Type B pancreatic cell (in vitro differentiated cells): ENCODE data around the gene TGM2. TPM values are rescaled to one million over a fixed set of nuclear protein-coding genes. Genes with fewer than 3 reads are reported as not detected.

ENCODE experiments used
- DNase-seq: peaks from one replicate; pipeline ENCODE4 v3.0.0; 2021; ENCODE audit warnings: mixed read lengths; ENCODE audit not compliant: unreplicated experiment; ENCODE audit errors: extremely low spot score
- H3K27ac Mint-ChIP-seq: 2 replicates; pipeline ENCODE4 v1.8.0; 2021; ENCODE audit warnings: mild to moderate bottlenecking, mixed read lengths
- H3K27me3 Mint-ChIP-seq: 2 replicates; pipeline ENCODE4 v1.8.0; 2021; ENCODE audit warnings: mixed read lengths
- H3K36me3 Mint-ChIP-seq: 2 replicates; pipeline ENCODE4 v1.8.0; 2021; ENCODE audit warnings: mixed read lengths
- H3K4me1 Mint-ChIP-seq: one replicate; pipeline ENCODE4 v1.8.0; 2021; ENCODE audit warnings: mixed read lengths; ENCODE audit not compliant: unreplicated experiment
- H3K4me3 Mint-ChIP-seq: 2 replicates; pipeline ENCODE4 v1.8.0; 2021; ENCODE audit warnings: mild to moderate bottlenecking, mixed read lengths
- H3K9me3 Mint-ChIP-seq: 2 replicates; pipeline ENCODE4 v1.8.0; 2021; ENCODE audit warnings: mixed read lengths
- CTCF ChIP-seq: fragments of 200-600 bp; sonication (generic); conservative IDR thresholded peaks from 2 replicates; pipeline ENCODE4 v1.5.0; 2021; ENCODE audit warnings: antibody characterized with exemption, mild to moderate bottlenecking
- total RNA-seq: library from RNA; stranded (reverse); gene quantifications from 2 replicates; pipeline ENCODE4 v1.2.1, GENCODE V29; 2021; ENCODE audit warnings: low replicate concordance

Gene TGM2
- total RNA-seq, 1 donor from 2014 or later = 31.7 TPM

GRCh38 chr20:38211200-38212097 is 46.4 kb upstream of the TGM2 start:
- Mint-ChIP-seq H3K27me3 (no peaks in the 10 kb centered on the region), H3K27ac (no peak overlapping the region), H3K36me3 (no peaks in the 10 kb centered on the region)

GRCh38 chr20:38210741-38211140 is 45.7 kb upstream of the TGM2 start:
- no peak for TF ChIP-seq CTCF
- Mint-ChIP-seq H3K36me3 (no peaks in the 10 kb centered on the region), H3K4me1 (peaks cover 13% of the 10 kb centered on the region)

More at GRCh38 chr20:38211200-38212097, 46.4 kb upstream of the TGM2 start:
- no peak for DNase-seq
- Mint-ChIP-seq H3K9me3 (no peaks in the 10 kb centered on the region), H3K4me1 (peaks cover 15% of the 10 kb centered on the region), H3K4me3 (no peak overlapping the region)
- no peak for TF ChIP-seq CTCF

GRCh38 chr20:38209736-38210405 is 44.8 kb upstream of the TGM2 start:
- H3K9me3 Mint-ChIP-seq = no peaks in the 10 kb centered on the region

More at GRCh38 chr20:38210741-38211140, 45.7 kb upstream of the TGM2 start:
- Mint-ChIP-seq H3K27me3 (no peaks in the 10 kb centered on the region), H3K9me3 (no peaks in the 10 kb centered on the region), H3K27ac (no peak overlapping the region), H3K4me3 (no peak overlapping the region)
- DNase-seq = no peak

GRCh38 chr20:38209054-38209675 is 44.1 kb upstream of the TGM2 start:
- no peak overlapping the region for H3K27ac Mint-ChIP-seq
- H3K36me3 Mint-ChIP-seq = no peaks in the 10 kb centered on the region
- peaks cover 6% of the 10 kb centered on the region for H3K27me3 Mint-ChIP-seq
- H3K9me3 Mint-ChIP-seq = no peaks in the 10 kb centered on the region
- H3K4me3 Mint-ChIP-seq = no peak overlapping the region
- no peak for TF ChIP-seq CTCF
- DNase-seq = no peak
- H3K4me1 Mint-ChIP-seq = no peaks in the 10 kb centered on the region

More at GRCh38 chr20:38209736-38210405, 44.8 kb upstream of the TGM2 start:
- no peaks in the 10 kb centered on the region for H3K27me3 Mint-ChIP-seq
- H3K27ac Mint-ChIP-seq = no peak overlapping the region
- no peak for TF ChIP-seq CTCF
- H3K36me3 Mint-ChIP-seq = no peaks in the 10 kb centered on the region
- DNase-seq = no peak
- H3K4me3 Mint-ChIP-seq = no peak overlapping the region
- H3K4me1 Mint-ChIP-seq = peaks cover 6% of the 10 kb centered on the region

GRCh38 chr20:38208523-38208922 is 43.5 kb upstream of the TGM2 start:
- no peaks in the 10 kb centered on the region for H3K9me3 Mint-ChIP-seq
- no peak overlapping the region for H3K27ac Mint-ChIP-seq
- no peak overlapping the region for H3K4me3 Mint-ChIP-seq
- H3K4me1 Mint-ChIP-seq = no peaks in the 10 kb centered on the region
- no peak for DNase-seq
- peaks cover 10% of the 10 kb centered on the region for H3K27me3 Mint-ChIP-seq
- no peak for TF ChIP-seq CTCF
- H3K36me3 Mint-ChIP-seq = no peaks in the 10 kb centered on the region
